GM12864 (cell line): Measurements from ENCODE around the gene PDE8B.

Experiments
- DNase-seq: peaks from one replicate; pipeline ENCODE4 v3.0.0-alpha.2; 2011; ENCODE audit warnings: low read depth
- H3K4me3 ChIP-seq: 2 replicates; pipeline ENCODE4 v1.5.1; 2011; ENCODE audit warnings: mild to moderate bottlenecking, low read depth, low read length, control low read depth
- CTCF ChIP-seq: IDR thresholded peaks from 2 replicates; pipeline ENCODE4 v1.5.1; 2011; ENCODE audit warnings: low read depth, mild to moderate bottlenecking, moderate library complexity, low read length, control low read depth, inconsistent platforms; ENCODE audit errors: missing control alignments

Gene PDE8B

DNA sequence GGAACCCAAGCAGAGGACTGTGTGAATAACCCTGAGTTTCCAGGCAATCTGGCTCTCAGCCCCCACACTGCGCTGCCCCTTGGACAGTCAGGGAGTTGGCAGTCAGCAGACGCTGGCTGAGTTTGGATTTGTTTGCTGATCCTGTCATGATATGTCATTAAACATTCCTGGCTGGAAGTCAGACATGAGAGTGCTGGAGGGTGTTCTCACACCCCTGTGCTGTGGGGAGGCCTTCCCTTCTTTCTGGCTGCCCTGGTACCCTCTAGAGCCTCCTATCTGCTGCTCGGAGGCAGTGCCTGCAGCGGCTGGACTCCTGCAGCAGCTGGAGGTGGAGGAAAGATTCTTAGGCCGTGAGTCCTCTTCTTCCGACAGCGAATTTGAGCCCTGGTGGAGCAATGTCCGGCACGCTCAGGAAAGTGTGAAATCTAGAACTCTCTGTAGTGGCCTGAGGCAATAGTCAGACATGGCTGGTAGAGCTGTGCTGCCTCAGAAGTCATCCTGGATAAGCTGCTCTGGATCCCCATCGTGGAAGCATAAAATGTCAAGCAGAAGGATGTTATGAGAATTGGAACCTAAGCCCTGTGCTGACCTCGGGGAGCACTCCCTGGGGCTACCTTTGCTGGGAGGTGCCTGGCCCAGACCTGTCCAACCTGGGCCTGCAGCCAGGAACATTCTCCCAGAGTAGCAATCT is 72.0 kb downstream of the PDE8B start:
- no peak for DNase-seq
- H3K4me3 ChIP-seq, result no peak overlapping the region
- no peak for TF ChIP-seq CTCF

GRCh38 chr5:77285251-77285841 is 74.9 kb downstream of the PDE8B start:
- DNase-seq, result no peak
- H3K4me3 ChIP-seq, result no peak overlapping the region
- no peak for TF ChIP-seq CTCF

- no peak for TF ChIP-seq CTCF
- DNase-seq, result no peak
- H3K4me3 ChIP-seq, result no peak overlapping the region
These were observed 81.7 kb downstream of the PDE8B start for GRCh38 chr5:77292026-77292757.

DNA sequence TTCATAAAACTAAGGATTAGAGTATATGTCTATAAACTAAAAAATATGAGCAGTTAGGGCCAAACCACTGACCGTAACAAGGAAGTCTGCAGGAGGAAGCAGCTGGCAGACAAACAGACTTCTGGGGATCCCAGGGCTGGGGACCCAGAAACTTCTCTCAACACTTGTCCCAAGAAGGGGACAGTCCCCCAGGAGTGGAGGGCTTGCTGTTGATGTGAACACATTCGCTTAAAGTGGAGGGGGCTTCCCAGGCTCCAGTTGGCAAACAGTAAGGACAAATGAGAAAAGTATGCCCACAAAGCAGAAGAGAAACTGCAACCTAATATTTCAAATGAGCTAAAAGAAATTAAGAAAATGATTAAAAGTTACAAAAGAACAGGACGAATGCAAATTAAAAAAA is 83.7 kb downstream of the PDE8B start:
- TF ChIP-seq CTCF, result no peak
- no peak for DNase-seq
- no peak overlapping the region for H3K4me3 ChIP-seq

DNA sequence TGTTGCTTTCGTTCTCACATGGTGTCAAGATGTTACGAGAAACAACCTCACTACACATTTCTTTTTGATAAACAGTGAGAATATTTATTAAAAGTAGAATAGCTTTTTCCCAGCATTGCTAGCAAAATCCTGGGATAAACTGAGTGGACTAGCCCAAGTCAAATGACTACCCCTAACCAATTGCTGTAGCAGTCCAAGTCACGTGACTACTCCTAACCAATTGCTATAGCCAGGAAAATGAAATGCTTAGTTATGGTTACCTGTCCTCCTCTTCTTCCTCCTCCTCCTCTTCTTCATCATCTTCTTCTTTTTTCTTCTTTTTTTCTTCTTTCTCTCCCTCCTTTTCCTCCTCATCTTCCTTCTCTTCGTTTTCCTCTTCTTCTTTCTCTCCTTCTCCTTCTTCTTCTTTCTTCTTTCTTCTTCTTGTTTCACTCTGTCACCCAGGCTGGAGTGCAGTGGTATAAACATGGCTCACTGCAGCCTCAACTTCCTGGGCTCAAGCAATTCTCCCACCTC is 85.4 kb downstream of the PDE8B start:
- no peak for DNase-seq
- no peak for TF ChIP-seq CTCF
- H3K4me3 ChIP-seq, result no peak overlapping the region

GRCh38 chr5:77298146-77298545 is 87.7 kb downstream of the PDE8B start:
- DNase-seq, result no peak
- H3K4me3 ChIP-seq, result no peak overlapping the region
- no peak for TF ChIP-seq CTCF
